HG02970 (cell line): ENCODE measurements around the gene SUPT20HL2.
"Not testable (repeated sequence)": the region's sequence is repeated elsewhere in the genome, so short reads cannot be mapped to it uniquely, and the experiment has no call there.

ENCODE experiments used
- ATAC-seq: cut with Tn5 transposase; IDR thresholded peaks from one replicate; pipeline ENCODE4 v1.9.1; 2021; ENCODE audit warnings: mild to moderate bottlenecking, moderate library complexity, moderate number of reproducible peaks; ENCODE audit not compliant: unreplicated experiment, low FRiP score

The SUPT20HL2 gene

DNA sequence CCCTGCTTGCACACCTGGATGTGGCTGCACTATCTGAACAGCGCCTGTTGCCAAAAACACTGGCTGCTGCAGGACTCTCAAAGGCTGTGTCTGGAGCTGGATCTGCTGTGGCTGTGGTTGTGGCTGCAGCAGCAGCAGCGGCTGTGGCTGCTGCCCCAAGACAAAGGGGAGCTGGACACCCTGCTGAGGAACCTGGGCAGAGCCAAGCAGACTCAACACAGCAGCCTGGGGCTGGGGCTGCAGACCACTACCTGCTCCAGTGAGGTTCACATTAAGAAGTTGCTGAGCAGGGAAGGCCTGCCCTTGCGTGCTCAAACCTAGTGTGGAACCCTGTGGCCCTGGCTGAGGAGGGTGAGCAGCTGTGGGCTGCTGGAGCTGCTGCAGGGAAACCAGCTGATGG, 3.0 kb downstream of the SUPT20HL2 start:
- ATAC-seq: not testable (repeated sequence)

DNA sequence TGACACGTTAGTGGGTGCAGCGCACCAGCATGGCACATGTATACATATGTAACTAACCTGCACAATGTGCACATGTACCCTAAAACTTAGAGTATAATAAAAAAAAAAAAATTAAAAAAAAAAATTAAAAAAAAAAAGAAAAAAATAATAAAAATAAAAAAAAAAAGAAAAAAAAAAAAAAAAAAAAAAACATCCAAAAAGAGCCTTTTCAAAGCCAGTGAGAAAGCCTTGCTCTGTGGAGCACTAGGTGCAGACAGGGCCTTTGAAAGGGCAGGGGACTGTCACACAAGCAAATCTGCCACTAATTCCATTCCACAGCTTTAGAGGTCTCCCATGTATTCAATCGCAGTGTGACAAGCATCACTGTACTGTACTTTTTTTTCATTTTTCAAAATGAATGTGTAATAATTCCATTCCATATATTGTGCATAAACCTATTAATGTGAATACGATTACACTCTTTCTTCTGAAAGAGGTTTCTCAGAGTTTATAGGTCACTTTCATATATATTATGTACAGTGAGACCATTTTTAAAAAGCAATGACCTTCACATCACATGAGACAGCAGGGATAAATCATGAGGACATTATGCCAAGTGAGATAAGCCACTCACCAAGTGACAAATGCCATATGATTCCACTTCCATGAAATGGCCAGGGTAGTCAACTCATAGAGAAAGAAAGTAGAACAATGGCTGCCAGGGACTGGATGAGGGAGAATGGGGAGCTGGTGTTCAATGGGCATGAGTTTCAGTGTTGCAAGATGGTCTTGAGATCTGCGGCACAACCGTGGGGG, 4.1 kb downstream of the SUPT20HL2 start:
- not testable (repeated sequence) for ATAC-seq

DNA sequence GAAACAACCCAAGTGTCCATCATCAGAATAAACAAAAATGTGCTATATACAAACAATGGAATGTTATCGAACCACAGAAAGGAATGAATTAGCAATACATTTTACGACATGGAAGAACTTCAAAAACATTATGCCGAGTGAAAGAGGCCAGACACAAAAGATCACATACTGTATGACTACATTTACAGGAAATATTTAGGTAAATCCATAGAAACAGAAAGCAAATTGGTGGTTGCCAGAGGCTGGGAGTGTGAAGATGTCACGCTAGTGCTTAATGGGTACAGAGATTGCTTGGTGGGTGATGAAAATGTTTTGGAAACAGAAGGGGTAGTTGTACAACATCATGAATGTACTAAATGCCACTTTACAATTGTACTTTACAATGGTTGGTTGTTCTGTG, 5.1 kb downstream of the SUPT20HL2 start:
- not testable (repeated sequence) for ATAC-seq

DNA sequence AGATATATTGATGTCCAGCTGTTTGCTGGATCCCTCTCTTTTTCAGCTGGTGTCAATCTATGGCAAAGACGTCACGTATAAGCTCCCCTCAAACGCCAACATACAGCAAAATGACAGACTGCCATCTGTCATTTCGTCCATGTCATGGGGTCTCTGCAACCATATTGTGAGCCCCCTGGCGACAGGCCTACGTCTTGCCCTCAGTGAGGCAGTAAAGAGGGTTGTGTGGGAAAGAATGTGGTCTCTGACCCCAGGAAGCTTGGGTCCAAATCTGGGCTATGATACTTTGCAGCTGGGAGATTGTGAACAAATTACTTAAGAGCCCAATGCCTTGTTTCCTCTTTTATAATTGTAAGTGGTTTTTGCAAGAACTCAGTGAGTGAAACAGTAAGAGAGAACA, 7.4 kb downstream of the SUPT20HL2 start:
- ATAC-seq: no peak

DNA sequence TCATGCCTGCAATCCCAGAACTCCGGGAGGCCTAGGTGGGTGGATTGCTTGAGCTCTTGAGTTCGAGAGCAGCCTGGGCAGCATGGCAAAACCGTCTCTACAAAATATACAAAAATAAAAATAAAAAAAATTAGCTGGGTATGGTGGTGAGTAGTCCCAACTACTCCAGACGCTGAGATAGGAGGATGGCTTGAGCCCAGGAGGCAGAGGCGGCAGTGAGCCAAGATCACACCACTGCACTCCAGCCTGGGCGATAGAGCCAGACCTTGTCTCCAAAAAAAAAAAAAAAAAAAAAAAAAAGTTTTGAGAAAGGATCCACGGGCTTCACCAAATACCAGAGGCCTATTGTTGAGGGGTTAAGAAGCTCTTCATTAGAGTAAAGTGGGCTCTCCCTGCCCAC, 8.0 kb downstream of the SUPT20HL2 start:
- no peak for ATAC-seq

DNA sequence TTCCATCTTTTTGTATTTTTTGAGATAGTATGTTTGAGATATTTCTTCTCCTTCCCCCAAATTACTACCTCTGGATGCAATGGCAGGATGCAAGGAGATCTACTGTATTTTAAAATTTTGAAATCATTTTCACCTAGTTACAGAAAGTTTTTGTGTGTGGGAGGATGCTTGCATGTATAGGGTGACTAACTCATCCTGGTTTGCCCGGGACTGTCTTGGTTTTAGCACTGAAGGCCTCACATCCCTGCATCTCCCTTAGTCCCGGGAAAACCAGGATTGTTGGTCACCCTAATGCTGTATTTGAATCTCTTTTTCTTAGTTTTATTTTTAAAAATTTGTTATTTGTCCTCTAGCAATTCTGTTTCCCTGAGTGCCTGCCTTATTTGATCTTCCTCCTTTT, 12.1 kb downstream of the SUPT20HL2 start:
- ATAC-seq: no peak

DNA sequence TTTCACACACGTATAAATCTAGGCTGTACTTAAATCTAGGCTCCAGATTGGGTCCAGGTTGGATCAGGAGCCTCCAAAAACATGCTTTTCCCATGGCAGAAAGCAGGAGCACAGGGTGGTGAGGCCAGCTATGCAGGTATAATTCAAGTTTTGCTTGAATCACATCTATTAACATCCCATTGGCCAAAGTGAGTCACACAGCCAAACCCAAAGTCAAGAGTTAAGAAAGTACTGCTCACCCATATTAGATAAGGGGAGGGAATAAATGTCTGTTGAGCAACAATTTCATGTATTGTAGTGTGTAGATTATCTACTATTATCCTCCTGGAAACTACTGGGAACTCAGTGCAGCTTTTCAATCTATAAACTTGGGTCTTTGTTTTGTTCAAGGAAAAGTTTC, 12.8 kb downstream of the SUPT20HL2 start:
- no peak for ATAC-seq

DNA sequence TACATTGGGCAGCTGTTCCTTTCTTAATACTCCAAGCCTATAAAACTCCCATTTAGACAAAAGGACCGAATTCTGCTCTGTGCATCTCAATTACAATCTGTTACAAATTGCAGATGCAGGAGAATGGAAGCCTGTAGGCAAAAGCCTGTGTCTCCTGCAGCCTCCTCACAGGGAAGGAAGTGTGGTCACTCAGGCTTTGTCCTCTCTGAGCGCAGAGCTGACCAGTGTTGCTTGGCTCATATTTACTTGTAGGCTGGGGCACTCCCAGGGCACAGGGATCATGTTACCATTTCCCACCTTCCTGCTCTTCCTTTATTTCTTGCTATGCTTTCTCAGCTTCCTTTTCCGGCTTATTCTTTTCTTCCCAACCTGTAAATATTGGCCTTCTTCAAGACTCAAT, 15.7 kb downstream of the SUPT20HL2 start:
- ATAC-seq: no peak

DNA sequence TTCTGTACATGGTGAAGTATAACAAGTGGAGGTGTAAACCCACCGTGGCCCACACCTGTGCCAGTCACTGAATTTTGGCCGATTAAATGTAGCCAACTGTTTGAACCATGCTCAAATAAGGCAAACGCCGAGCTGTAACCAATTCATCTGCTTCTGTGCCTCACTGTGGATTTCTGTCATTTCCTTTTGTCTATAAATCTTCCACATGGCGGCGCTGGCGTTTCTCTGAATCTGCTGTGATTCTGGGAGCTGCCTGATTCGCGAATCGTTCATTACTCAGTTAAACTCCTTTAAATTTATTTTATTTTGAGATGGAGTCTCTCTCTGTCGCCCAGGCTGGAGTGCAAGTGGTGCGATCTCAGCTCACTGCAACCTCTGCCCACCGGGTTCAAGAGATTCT, 19.2 kb downstream of the SUPT20HL2 start:
- ATAC-seq: no peak

DNA sequence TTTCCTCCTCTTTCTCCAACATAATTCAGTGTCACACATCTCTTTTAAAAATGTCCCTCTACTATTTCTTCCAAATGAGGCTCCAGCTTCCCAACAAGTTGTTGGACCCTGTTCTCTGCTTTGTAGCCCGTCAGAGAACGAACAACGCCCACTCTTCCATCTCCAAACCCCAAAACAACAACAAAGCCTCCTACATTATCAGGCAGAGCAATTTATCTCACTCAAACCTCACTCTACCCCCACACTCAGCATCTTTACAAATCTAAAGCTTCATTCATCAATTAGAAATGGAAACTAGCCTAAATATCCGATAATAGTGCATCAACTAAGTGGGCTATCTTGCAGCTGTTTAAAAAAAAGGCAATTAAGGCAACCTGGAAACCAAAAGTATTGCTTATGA, 20.5 kb downstream of the SUPT20HL2 start:
- ATAC-seq: no peak

DNA sequence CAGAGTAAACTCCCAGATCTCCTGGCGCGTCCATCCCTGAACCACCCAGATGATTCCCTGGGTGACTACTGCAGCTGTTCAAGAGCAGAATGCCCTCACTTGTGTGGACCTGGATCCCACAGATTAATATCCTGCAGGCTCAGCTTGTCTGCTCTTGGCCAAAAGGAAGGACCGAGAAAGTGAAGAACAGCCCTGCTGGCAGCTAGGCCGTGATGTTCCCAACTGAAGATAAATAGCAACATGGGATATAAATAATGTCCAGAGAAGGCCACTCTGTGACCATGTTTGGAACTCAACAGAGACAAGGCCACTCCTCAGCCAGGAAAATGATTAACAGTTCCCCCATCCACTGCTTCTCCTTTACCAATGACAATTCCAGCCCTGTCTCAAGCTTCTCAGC, 21.5 kb downstream of the SUPT20HL2 start:
- ATAC-seq: no peak

DNA sequence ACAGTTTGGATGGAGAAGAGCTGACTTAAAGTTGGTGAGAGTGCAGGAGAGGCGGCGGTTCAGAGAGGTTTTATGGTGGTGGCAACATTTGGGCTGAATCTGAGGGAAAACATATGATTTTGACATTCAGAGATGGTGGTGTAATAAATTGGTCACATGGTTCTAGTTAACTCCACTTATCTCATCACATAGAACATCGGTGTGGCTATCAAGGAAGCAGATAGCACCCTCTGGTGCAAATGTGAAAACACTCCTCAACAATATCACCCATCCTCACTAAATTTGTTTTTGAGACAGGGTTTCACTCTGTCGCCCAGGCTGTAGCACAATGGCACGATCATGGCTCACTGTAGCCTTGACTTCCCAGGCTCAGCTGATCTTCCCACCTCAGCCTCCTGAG, 28.8 kb downstream of the SUPT20HL2 start:
- ATAC-seq: no peak

DNA sequence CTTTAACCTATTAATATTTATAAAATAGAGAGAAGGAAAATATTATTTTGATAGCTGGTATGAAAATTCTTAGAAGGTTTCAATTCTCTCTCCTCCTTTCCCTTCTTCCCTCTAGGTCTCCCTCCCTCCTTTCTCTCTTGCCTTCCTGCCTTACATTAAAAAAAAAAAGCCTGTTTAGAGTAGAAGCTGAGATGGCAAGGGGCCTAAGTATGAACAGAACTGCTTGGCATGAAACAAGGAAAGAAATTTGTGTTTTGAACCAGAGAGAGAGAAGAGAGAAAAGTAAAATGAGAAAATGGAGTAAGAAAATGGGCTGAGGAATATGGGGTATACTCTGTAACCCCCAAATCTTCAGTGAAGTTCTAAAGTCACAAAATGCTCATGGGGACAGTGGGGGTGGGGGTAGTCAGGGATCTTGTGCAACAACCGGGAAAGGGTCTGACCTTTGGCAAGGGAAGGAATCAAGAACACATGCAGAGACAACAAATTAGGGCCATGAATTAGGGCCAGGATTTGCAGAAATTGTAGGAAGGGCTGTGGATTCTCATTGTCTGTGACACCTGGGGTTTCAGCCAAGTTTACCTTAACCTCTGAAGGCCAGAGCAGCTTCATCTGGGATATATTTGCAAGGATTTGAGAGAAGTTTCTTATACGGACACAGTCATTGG, 30.6 kb downstream of the SUPT20HL2 start:
- ATAC-seq: no peak

DNA sequence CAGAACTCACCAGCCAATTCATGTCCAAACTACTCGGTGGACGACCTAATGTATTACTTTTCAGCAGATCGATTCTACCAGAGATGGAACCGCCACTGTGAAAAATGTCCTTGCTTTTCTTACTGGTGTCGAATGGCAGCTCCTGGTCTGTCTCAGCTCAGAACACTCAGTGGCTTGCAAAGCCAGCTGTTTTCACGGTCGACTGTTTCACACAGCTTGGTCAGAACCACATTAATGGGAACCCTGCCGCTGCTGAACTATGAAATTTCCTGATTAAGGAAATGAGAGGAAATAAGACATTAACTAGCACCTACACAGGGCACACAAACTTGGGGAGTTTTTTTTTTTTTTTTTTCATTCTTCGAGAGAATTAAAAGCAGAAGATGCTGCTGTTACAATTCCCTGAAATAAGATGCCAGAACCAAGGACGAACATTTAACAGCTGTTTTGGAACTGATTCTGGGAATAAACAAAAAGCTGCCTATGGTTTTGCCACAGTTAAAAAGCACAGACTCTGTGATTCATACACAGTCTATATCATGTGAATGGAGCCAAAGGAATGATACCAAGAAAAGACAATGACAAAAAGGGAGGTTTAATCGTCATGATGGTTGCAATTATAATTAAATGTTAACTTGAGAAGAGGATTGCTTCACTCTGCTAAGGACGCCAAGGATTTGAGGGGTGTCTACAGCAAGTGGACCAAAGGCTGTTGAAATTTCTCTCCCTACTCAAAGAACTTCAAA, 31.3 kb downstream of the SUPT20HL2 start:
- no peak for ATAC-seq

DNA sequence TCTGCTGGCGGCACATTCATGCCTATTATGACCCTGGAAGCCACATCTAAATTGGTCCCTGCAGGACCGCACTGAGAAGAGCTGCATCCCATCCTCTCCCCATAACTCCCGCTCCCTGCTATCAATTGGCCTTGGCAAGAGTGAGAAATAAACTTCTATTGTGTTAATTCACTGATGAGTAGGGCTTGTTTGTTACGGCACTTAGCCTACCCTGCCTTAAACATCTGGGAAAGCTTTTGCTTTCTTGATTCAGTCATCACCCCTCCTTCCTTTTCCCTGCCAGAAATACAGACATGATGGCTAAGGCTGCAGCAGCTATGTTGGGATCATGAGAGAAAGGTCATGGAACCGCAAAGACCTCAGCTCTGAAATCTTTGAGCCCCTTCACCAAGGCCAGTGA, 36.5 kb downstream of the SUPT20HL2 start:
- no peak for ATAC-seq

DNA sequence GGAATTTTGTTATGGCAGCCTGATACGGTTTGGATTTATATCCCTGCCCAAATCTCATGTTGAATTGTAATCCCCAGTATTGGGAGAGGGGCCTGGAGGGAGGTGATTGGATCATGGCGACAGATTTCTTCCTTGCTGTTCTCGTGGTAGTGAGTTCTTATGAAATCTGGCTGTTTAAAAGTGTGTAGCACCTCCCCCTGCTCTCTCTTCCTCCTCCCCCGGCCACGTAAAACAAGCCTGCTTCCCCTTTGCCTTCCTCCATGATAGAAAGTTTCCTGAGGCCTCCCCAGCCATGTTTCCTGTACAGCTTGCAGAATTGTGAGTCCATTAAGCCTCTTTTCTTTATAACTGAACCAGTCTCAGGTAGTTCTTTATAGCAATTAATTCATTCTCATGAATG, 37.9 kb downstream of the SUPT20HL2 start:
- ATAC-seq: no peak

DNA sequence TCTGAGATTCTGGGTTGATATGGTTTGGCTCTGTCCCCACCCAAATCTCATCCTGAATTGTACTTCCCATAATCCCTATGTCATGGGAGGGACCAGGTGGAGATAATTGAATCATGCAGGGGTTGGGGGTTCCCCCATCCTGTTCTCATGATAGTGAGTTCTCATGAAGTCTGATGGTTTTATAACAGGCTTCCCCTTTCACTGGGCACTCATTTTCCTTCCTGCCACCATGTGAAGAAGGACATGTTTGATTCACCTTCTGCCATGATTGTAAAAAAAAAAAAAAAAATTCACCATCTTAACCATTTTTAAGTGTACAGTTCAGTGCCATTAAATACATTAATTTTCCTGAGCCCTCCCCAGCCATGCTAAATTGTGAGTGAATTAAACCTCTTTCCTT, 42.6 kb downstream of the SUPT20HL2 start:
- ATAC-seq: no peak

DNA sequence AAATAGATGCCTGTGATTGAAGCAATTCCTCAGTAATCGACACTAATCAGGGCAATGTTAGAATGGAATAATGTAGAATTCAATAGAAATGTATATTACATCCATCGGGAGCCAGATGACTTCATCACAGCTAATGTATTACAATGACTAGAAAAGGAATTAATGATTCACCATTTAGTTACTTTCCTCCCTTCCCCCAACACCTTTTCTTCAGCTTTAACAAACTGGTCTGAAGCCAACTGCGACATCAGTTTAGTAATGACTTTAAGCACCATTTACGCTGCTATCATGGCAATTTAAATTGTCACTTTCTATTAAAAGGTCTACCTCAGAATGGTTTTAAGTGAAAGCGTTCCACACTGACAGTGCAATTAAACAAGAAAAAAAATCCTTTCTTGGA, 45.1 kb downstream of the SUPT20HL2 start:
- no peak for ATAC-seq

DNA sequence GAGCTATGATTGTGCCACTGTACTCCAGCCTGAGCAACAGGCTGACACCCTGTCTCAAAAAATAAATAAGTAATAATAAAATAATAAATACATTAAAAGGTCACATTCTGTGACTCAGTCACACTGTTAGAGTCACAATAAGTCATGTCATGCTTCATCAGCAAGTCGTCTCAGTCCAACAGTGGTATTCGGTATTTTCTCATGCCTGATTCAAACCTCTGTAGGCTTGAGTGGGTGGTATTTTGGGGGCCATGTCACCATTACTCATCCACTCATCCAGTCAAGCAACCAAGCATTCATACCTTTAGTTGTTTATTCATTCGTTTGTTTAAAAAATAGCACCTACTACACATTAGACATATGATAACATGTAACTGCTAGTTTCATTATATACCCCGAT, 46.9 kb downstream of the SUPT20HL2 start:
- no peak for ATAC-seq

DNA sequence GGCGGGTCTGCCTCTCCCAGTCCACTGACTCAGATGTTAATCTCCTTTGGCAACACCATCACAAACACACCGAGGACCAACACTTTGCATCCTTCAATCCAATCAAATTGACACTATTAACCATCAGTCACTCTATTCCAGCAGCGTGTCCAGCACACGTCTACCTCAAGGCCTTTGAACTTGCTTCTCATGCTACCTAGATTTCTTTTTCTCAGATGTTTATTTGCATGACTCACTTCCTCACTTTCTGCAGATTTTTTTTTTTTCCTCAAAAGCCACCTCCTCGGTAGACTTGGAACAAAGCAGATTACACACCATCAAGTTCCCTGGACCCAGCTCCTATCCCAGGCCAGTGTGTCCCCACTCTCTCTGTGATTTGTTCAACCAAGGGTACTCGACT, 49.5 kb downstream of the SUPT20HL2 start:
- ATAC-seq: no peak

DNA sequence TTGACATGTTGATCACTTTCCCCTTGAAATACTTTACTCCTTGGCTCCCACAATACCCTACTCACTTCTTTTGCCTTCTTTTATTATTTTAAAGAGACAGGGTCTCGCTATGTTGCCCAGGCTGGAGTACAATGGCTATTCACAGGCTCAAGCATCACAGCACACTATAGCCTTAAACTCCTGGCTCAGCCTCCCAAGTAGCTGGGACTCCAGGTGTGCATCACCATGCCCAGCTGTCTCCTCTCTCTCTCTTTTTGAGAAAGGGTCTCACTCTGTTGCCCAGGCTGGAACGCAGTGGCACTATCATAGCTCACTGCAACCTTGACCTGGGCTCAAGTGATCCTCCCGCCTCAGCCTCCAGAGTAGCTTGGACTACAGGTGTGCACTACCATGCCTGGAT, 51.6 kb downstream of the SUPT20HL2 start:
- ATAC-seq: no peak
